ENCODE measurements around the gene CBX6.
A peak's percentile ranks its signal among the peaks of the same experiment; 100 is the strongest.
"Not testable (repeated sequence)": the region's sequence is repeated elsewhere in the genome, so short reads cannot be mapped to it uniquely, and the experiment has no call there.

CBX6 gene

GRCh38 chr22:38872172-38872830 is at the start of gene CBX6:
CBX6 (minus strand) TSS chr22:38872216; CDS start chr22:38872190, 26 bp downstream.
- peak; percentile 95 for DNase-seq (ENCODE audit: low spot score)

DNA sequence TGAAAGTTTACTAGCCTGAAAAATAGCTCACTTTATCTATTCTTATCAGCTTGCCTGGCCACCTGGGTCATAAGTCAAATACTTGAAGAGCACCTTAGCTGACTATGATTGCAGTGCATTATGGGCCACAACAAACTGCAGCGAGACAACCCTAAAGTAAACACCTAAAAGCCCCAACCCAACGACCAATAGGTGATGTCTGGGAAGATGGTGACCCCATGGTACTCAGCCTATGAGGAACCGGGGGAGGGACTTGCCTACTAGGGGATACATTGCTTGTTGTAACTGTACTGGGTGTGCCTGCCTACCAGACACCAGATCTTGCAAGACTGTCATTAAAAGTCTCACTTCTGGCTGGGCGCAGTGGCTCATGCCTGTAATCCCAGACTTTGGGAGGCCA is 49.8 kb upstream of the CBX6 start:
- DNase-seq (ENCODE audit: low spot score) = peak; percentile 61

DNA sequence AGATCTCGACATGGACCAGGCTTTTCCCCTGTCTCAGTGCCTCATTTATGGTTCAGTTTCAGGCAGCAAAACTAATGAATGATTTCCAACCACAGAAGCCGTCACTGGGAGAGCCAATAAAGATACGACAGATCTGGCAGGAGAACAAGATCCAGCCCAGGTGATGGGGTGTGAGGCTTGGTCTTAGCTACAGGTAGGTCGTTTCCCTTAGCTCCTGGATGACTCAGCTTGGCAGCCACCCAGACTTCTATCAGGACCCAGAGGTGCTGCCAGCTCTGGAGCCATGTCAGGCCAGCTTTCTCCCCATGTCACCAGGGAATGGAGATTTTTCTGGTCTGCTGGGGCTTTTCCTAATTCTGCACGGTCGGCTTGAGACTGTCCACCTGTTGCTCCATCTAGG is 49.1 kb upstream of the CBX6 start:
- DNase-seq (ENCODE audit: low spot score) = peak; percentile 95

GRCh38 chr22:38919631-38920190 is 47.7 kb upstream of the CBX6 start:
- no peak for DNase-seq (ENCODE audit: low spot score)

DNA sequence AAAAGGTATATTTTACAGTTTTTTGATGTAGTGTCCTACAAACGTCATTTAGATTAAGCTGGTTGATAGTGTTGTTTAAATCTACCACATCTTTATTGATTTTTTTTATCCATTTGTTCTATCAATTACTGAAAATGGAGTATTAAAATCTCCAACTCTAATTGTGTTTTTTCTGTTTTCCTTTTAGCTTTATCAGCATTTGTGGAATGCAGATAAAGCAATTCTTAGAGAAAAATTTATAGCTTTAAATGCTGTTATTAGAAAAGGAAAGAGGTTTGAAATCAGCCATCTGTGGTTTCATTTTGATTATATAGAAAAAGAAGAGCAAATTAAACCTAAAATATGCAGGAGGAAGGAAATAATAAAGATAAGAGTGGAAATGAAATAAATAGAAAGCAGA is 39.4 kb upstream of the CBX6 start:
- DNase-seq (ENCODE audit: low spot score) = no peak

GRCh38 chr22:38907767-38908166 is 35.8 kb upstream of the CBX6 start:
- DNase-seq (ENCODE audit: low spot score) = no peak

DNA sequence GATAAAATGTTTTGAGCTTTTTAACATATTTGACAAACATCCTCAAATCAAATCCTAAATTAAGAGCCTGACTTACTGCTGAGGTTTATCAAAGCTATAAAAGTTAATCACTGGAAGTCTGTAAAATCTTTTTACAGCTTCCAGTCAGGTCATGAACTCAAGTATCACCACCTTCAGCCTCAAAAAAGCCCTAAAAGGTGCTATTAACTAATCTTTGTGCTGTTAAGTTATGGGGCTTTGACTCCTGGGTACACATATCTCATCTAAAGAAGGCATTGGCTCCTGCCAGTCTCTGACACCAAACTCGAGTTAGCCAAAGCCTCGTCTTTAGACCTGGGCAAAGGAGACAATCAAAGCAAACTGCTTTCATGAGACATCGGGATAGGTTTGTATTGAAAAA is 34.0 kb upstream of the CBX6 start:
- DNase-seq (ENCODE audit: low spot score) = no peak

- DNase-seq (ENCODE audit: low spot score) = not testable (repeated sequence)
These were observed 32.1 kb upstream of the CBX6 start for GRCh38 chr22:38904052-38904617.

GRCh38 chr22:38901111-38901641 is 29.2 kb upstream of the CBX6 start:
- DNase-seq (ENCODE audit: low spot score) = no peak

GRCh38 chr22:38900677-38901076 is 28.7 kb upstream of the CBX6 start:
- no peak for DNase-seq (ENCODE audit: low spot score)

DNA sequence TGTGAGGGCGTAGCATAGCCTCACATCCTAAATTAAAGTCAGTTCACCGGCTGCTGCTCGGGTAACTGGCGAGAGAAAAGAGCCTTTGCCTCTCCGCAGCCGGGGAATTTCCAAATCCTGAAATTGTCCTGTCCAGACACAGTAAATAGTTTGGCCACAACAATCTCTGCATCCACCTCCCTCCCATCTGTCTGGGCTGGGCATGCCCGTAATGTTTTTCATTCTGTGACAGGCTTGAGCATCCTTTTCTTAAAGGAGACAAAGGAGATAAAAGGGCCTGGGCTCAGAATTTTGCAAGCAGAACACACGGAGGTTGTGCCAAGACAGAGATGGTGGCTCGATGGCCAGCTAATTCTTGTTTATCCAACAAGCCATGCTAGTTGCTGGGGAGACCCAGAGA is 19.2 kb upstream of the CBX6 start:
- DNase-seq (ENCODE audit: low spot score) = no peak

DNA sequence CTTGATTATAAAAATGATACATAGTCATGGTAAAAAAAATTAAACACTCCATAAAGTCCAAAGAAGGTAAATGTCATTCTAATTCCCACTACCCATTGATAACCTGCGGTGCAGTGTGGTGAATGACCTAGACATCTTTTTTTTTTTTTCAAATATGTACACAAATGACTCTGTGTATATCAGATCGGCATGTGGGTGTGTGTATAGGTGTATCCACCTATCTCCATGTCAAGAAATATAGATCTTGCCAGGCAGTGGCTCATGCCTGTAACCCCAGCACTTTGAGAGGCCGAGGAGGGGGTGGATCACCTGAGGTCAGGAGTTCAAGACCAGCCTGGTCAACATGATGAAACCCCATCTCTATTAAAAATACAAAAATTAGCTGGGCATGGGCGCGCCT is 18.4 kb upstream of the CBX6 start:
- DNase-seq (ENCODE audit: low spot score) = no peak

- DNase-seq (ENCODE audit: low spot score) = no peak
These were observed 14.3 kb upstream of the CBX6 start for GRCh38 chr22:38886333-38886732.

GRCh38 chr22:38882972-38883622 is 11.1 kb upstream of the CBX6 start:
- DNase-seq (ENCODE audit: low spot score) = no peak

DNA sequence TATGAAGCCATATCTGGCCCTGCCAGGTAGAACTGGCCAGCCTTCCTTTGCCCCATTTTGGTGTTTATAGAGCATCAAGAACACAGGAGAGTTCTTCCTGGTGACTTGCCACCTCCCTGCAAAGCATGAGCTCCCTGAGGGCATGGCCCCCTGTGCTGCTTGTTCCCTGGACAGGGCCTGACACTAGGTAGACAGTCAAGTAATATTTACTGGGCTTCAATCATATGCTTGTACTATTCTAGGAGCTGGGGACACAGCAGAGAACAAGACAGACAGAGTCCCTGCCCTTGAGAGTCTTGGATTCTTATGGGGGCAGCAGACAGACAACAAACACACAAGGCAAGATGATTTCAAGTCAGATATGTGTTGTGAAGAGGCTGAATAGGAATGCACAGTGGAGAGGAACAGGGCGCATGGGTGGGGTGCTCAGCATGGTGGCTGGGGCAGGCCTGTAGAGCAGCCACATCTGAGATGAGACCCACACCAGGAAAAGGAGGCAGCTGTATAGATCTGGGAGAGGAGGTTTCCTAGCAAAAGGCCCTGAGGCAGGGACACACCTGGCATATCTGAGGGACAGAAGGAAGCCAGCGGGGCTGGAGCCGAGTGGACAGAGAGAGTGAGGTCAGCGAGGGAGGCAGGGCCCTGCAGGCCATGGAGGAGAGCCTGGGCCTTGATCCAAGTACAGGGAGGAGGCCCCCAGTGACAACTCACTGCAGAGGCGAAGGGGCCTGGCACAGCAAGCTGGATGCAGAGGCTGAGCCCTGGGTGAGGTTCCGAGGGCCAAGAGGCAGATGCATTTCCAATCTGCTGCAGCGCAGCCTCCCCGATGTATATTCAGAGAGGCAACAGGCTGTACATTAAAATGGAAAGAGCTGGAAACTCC is 10.2 kb upstream of the CBX6 start:
- DNase-seq (ENCODE audit: low spot score) = no peak

DNA sequence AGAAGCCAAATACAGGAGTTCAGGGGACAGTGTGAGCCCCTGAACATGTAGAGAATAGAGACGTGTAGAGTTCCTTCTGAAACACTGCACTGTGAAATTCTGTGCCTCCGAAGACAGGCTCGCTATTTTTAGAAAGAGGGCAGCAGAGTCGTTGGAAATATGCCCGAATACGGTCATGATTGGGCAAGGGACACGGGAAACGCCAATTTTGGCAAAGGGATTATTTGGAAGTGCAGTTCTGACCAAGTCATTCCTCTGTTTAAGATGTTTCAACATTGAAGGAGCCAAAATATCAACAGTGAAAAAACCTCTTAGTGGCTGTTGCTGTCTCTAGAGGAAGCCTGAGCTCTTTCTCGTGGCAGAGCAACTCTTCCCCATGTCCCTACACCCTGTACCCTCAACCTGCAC is 9.5 kb upstream of the CBX6 start:
- no peak for DNase-seq (ENCODE audit: low spot score)

DNA sequence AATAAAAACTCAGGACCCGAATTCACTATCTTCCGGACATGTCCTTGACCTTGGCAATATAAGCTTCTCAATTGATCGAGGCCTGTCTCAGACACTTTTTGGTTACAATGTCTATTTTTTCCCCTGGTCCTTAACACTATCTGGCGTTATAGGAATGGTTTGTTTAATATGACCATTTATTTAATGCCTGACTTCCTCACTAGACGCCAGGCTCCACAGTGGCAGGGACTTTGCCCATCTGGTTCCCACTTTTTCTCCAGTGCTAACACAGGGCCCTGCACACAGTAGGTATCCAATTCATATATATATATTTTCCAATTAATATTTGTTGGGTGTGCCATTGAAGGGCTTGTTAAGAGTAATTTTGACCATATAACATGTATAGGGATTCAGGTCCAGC is 7.9 kb upstream of the CBX6 start:
- no peak for DNase-seq (ENCODE audit: low spot score)

- no peak for DNase-seq (ENCODE audit: low spot score)
These were observed 7.2 kb upstream of the CBX6 start for GRCh38 chr22:38879108-38879729.

DNA sequence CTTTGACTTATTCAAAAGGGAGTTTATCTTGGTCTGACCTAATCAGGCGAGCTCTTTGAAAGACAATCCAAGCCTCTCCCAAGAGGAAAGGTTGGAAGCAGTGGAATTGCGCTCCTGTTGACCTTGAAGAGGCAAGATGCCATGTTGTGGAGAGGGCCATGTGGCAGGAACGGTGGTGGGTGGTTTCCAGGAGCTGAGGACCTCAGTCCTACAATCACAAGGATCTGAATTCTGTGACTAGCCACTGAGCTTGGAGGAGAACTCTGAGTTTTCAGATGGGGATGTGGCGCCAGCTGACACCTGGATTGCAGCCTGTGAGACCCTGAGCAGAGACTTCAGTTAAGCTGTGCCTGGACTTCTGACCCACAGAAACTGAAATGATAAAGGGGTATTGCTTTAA is 6.0 kb upstream of the CBX6 start:
- DNase-seq (ENCODE audit: low spot score) = no peak

GRCh38 chr22:38874529-38875222 is 2.7 kb upstream of the CBX6 start:
- no peak for DNase-seq (ENCODE audit: low spot score)

Measured in LoVo (cell line).